ENCODE measurements around the gene ELP1.

The ELP1 gene

DNA sequence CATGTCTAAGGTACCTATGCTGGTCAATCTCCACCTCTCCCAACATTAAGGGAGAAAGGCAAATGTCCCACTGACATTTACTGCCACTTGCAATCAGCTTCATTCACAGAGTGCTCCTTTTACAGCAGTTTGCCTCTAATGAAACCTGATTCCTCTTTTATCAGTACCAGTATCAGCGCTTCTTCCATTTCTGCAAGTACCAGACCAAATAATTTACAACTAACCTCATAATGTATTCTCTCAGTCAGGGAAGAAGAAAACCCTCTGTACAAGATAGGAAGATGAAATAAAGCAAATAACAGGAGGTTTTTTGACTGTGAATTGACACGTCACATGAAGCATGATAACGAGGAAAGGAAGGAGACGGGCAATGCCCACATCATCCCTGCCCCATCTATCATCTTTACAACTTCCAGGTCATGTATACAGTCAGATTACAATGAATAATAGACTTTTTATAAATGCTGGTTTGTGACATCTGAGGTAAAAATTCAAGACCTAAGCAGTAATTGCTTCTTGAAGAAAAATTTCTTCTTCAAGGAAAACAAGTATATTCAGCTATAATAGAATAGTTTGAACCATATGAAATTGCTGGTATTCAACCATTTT lies 22.2 kb upstream of the ELP1 start:
- Histone ChIP-seq H3K27ac (no peak overlapping the region), H3K4me3 (no peak overlapping the region)
- DNase-seq (ENCODE audit: low spot score) = no peak
- TF ChIP-seq, protein P1, sequence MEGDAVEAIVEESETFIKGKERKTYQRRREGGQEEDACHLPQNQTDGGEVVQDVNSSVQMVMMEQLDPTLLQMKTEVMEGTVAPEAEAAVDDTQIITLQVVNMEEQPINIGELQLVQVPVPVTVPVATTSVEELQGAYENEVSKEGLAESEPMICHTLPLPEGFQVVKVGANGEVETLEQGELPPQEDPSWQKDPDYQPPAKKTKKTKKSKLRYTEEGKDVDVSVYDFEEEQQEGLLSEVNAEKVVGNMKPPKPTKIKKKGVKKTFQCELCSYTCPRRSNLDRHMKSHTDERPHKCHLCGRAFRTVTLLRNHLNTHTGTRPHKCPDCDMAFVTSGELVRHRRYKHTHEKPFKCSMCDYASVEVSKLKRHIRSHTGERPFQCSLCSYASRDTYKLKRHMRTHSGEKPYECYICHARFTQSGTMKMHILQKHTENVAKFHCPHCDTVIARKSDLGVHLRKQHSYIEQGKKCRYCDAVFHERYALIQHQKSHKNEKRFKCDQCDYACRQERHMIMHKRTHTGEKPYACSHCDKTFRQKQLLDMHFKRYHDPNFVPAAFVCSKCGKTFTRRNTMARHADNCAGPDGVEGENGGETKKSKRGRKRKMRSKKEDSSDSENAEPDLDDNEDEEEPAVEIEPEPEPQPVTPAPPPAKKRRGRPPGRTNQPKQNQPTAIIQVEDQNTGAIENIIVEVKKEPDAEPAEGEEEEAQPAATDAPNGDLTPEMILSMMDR (IDR thresholded peaks at IDR 0.05) = no peak

DNA sequence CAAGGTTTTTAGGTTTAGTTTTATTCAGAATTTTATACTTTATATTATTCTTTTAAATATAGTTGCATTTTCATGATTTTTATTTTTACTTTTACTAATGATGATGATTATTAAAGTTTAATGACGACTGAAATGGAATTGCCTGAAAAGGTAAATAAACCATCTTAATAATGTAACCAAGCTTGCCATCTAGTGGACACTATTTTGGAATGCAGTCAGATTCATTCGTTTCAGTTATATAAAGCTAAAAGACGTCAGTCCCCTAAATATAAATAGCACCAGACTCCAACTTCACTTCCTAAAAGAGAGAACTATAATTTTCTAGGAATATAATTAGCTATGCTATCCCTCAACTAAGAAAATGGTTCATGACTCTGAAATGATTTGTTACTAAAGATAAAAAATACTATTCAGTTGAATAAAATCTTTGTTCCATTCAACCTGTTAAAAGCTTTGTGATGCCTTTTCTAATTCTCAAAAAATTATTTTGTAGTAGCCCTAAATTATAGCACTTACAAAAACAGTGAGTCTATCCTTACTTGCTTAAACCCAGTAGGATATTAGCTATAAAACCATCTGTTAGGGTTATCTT lies 20.2 kb upstream of the ELP1 start:
- TF ChIP-seq, protein P1 (IDR thresholded peaks at IDR 0.05) = peak; percentile 50
- Histone ChIP-seq H3K27ac (peak overlapping the region; percentile 56 to 73), H3K4me3 (no peak overlapping the region)
- DNase-seq (ENCODE audit: low spot score) = no peak

DNA sequence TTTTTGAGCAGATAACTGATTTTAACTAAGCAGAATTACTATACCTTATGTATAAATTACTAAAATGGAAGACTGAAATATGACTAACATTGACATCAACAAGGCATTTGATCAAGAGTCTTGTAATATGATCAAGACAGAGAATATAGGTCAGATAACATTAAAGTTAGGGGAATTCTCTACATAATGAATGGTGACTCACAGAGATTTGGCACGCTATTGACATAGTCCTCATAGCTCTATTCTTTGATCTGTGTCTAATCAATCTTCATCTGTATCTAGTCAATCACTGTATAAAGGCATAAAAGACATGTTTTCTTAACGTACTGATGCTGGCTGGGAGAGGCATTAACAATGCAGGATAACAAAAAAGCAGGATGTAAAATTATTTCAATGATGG lies 17.7 kb upstream of the ELP1 start:
- TF ChIP-seq, protein P1 (IDR thresholded peaks at IDR 0.05) = no peak
- DNase-seq (ENCODE audit: low spot score) = no peak
- Histone ChIP-seq H3K27ac (no peak overlapping the region), H3K4me3 (no peak overlapping the region)

GRCh38 chr9:108950168-108950567 lies 16.2 kb upstream of the ELP1 start:
- Histone ChIP-seq H3K27ac (no peak overlapping the region), H3K4me3 (no peak overlapping the region)
- TF ChIP-seq, protein P1 (IDR thresholded peaks at IDR 0.05) = no peak
- no peak for DNase-seq (ENCODE audit: low spot score)

GRCh38 chr9:108939975-108940374 lies 6.1 kb upstream of the ELP1 start:
- DNase-seq (ENCODE audit: low spot score) = no peak
- Histone ChIP-seq H3K4me3 (no peak overlapping the region), H3K27ac (no peak overlapping the region)
- TF ChIP-seq, protein P1 (IDR thresholded peaks at IDR 0.05) = no peak

GRCh38 chr9:108937561-108938305 lies 3.8 kb upstream of the ELP1 start:
- Histone ChIP-seq H3K4me3 (no peak overlapping the region), H3K27ac (no peak overlapping the region)
- TF ChIP-seq, protein P1 (IDR thresholded peaks at IDR 0.05) = no peak
- DNase-seq (ENCODE audit: low spot score) = no peak
